Trophoblast cell (in vitro differentiated cells and primary cell): ENCODE results near the gene SDE2.
"Not testable (repeated sequence)": the region's sequence is repeated elsewhere in the genome, so short reads cannot be mapped to it uniquely, and the experiment has no call there.

ENCODE experiments used
- DNase-seq, 2 donors: peaks; one replicate each; pipeline ENCODE4 v3.0.0-alpha.2; 2016
- H2AFZ ChIP-seq: 2 replicates; pipeline ENCODE4 v1.6.1; 2013; ENCODE audit warnings: low read length, moderate library complexity, mild to moderate bottlenecking; ENCODE audit not compliant: insufficient read depth, poor library complexity
- H2AK5ac ChIP-seq: 2 replicates; pipeline ENCODE4 v1.6.1; 2013; ENCODE audit warnings: mild to moderate bottlenecking, low read length
- H2BK120ac ChIP-seq: 2 replicates; pipeline ENCODE4 v1.6.1; 2013; ENCODE audit warnings: low read length, mild to moderate bottlenecking, moderate library complexity; ENCODE audit not compliant: insufficient read depth, poor library complexity
- H2BK12ac ChIP-seq: 2 replicates; pipeline ENCODE4 v1.6.1; 2013; ENCODE audit warnings: mild to moderate bottlenecking, low read length, moderate library complexity
- H2BK5ac ChIP-seq: 2 replicates; pipeline ENCODE4 v1.6.1; 2013; ENCODE audit warnings: low read length, low read depth, moderate library complexity, mild to moderate bottlenecking; ENCODE audit not compliant: poor library complexity
- H3K14ac ChIP-seq: 2 replicates; pipeline ENCODE4 v1.6.1; 2013; ENCODE audit warnings: mild to moderate bottlenecking, low read length
- H3K18ac ChIP-seq: 2 replicates; pipeline ENCODE4 v1.6.1; 2013; ENCODE audit warnings: mild to moderate bottlenecking, low read length
- H3K23ac ChIP-seq: 2 replicates; pipeline ENCODE4 v1.6.1; 2013; ENCODE audit warnings: low read length
- H3K27ac ChIP-seq: 2 replicates; pipeline ENCODE4 v1.5.1; 2013; ENCODE audit warnings: low read depth, mild to moderate bottlenecking, inconsistent platforms, low read length, moderate library complexity
- H3K27me3 ChIP-seq: 2 replicates; pipeline ENCODE4 v1.6.1; 2013; ENCODE audit warnings: inconsistent platforms, mild to moderate bottlenecking, low read length, moderate library complexity; ENCODE audit not compliant: insufficient read depth
- H3K36me3 ChIP-seq, 2 experiments: 1 replicate in 1 of 2; 2 replicates in 1 of 2; pipeline ENCODE4 v1.6.1; 2013; ENCODE audit warnings: low read length in 2 of 2, mild to moderate bottlenecking in 2 of 2, moderate library complexity in 1 of 2; ENCODE audit not compliant: insufficient read depth in 2 of 2, control insufficient read depth in 1 of 2
- H3K4ac ChIP-seq: 2 replicates; pipeline ENCODE4 v1.6.1; 2013; ENCODE audit warnings: low read depth, mild to moderate bottlenecking, low read length, moderate library complexity
- H3K4me1 ChIP-seq, 2 experiments: 1 replicate in 1 of 2; 2 replicates in 1 of 2; pipeline ENCODE4 v1.6.1; 2013; ENCODE audit warnings: low read length in 2 of 2, mild to moderate bottlenecking in 2 of 2, moderate library complexity in 1 of 2; ENCODE audit not compliant: insufficient read depth in 2 of 2, control insufficient read depth in 1 of 2
- H3K4me2 ChIP-seq: 2 replicates; pipeline ENCODE4 v1.6.1; 2013; ENCODE audit warnings: inconsistent platforms, mild to moderate bottlenecking, low read length, moderate library complexity
- H3K4me3 ChIP-seq: 2 replicates; pipeline ENCODE4 v1.5.1; 2013; ENCODE audit warnings: mild to moderate bottlenecking, low read depth, low read length, inconsistent platforms
- H3K79me1 ChIP-seq: one replicate; pipeline ENCODE4 v1.6.1; 2013; ENCODE audit warnings: low read length
- H3K79me2 ChIP-seq: 2 replicates; pipeline ENCODE4 v1.6.1; 2013; ENCODE audit warnings: low read length, mild to moderate bottlenecking; ENCODE audit not compliant: control insufficient read depth, insufficient read depth, poor library complexity
- H3K9ac ChIP-seq: 2 replicates; pipeline ENCODE4 v1.6.1; 2013; ENCODE audit warnings: mild to moderate bottlenecking, low read length
- H3K9me3 ChIP-seq: 2 replicates; pipeline ENCODE4 v1.6.1; 2013; ENCODE audit warnings: low read depth, mild to moderate bottlenecking, control low read depth, inconsistent platforms, low read length; ENCODE audit not compliant: insufficient read depth
- H4K12ac ChIP-seq: 2 replicates; pipeline ENCODE4 v1.6.1; 2013; ENCODE audit warnings: low read depth, mild to moderate bottlenecking, low read length, moderate library complexity
- H4K8ac ChIP-seq: 2 replicates; pipeline ENCODE4 v1.6.1; 2013; ENCODE audit warnings: low read depth, mild to moderate bottlenecking, low read length, moderate library complexity
- H4K91ac ChIP-seq: one replicate; pipeline ENCODE4 v1.6.1; 2013; ENCODE audit warnings: low read depth, mild to moderate bottlenecking, low read length, moderate library complexity
- WGBS: extraction: QIAGEN DNeasy Blood & Tissue Kit; methylation state at CpG from one replicate; pipeline ENCODE4 v1.1.7; 2013; ENCODE audit warnings: missing lambda C conversion rate; ENCODE audit not compliant: insufficient read length, insufficient coverage; ENCODE audit errors: extremely low coverage; 5-methylcytosine and 5-hydroxymethylcytosine counted together

Gene SDE2

GRCh38 chr1:226000493-226001081, 1.4 kb upstream of the SDE2 start:
- H2BK12ac ChIP-seq, H4K8ac ChIP-seq, H3K36me3 ChIP-seq, H3K23ac ChIP-seq, DNase-seq, H3K4me3 ChIP-seq, H4K91ac ChIP-seq, H3K27ac ChIP-seq, H2AFZ ChIP-seq, H3K9me3 ChIP-seq, H2BK5ac ChIP-seq, H2BK120ac ChIP-seq, H3K18ac ChIP-seq, H3K14ac ChIP-seq, H3K4me2 ChIP-seq, H3K9ac ChIP-seq, H2AK5ac ChIP-seq, H3K79me1 ChIP-seq, H4K12ac ChIP-seq, H3K27me3 ChIP-seq, H3K4ac ChIP-seq: not testable (repeated sequence)
- Histone ChIP-seq H3K79me2 (peaks cover 11% of the 10 kb centered on the region), H3K4me1 (peaks cover 4 to 13% of the 10 kb centered on the region in 2 experiments)
- WGBS: no CpG with 5 or more reads among the region's 21 CpGs

- H3K4me1 ChIP-seq: peaks cover 4 to 13% of the 10 kb centered on the region in 2 experiments
- H3K4ac ChIP-seq: peak overlapping the region; percentile 84
- peak overlapping the region; percentile 61 for H3K27ac ChIP-seq
- no peaks in the 10 kb centered on the region for H3K36me3 ChIP-seq
- peak overlapping the region; percentile 92 for H3K14ac ChIP-seq
- peak overlapping the region; percentile 86 for H2BK5ac ChIP-seq
- no CpG with 5 or more reads among the region's 10 CpGs for WGBS
- H4K91ac ChIP-seq: peak overlapping the region; percentile 82
- H2BK12ac ChIP-seq: peak overlapping the region; percentile 70
- DNase-seq: peak in 1 of 2 donors; percentile 45
- peak overlapping the region; percentile 60 for H3K4me2 ChIP-seq
- peaks cover 8% of the 10 kb centered on the region for H3K79me1 ChIP-seq
- peak overlapping the region; percentile 96 for H2BK120ac ChIP-seq
- H3K9ac ChIP-seq: no peak overlapping the region
- peak overlapping the region; percentile 94 for H4K12ac ChIP-seq
- H3K27me3 ChIP-seq: no peaks in the 10 kb centered on the region
- peak overlapping the region; percentile 37 for H2AK5ac ChIP-seq
- H3K79me2 ChIP-seq: peaks cover 11% of the 10 kb centered on the region
- peak overlapping the region; percentile 96 for H2AFZ ChIP-seq
- no peak overlapping the region for H3K23ac ChIP-seq
- peak overlapping the region; percentile 18 for H3K4me3 ChIP-seq
- no peaks in the 10 kb centered on the region for H3K9me3 ChIP-seq
- H3K18ac ChIP-seq: peak overlapping the region; percentile 75
- peak overlapping the region; percentile 96 for H4K8ac ChIP-seq
Observed at GRCh38 chr1:225999912-226000337, 782 bp upstream of the SDE2 start.

DNA sequence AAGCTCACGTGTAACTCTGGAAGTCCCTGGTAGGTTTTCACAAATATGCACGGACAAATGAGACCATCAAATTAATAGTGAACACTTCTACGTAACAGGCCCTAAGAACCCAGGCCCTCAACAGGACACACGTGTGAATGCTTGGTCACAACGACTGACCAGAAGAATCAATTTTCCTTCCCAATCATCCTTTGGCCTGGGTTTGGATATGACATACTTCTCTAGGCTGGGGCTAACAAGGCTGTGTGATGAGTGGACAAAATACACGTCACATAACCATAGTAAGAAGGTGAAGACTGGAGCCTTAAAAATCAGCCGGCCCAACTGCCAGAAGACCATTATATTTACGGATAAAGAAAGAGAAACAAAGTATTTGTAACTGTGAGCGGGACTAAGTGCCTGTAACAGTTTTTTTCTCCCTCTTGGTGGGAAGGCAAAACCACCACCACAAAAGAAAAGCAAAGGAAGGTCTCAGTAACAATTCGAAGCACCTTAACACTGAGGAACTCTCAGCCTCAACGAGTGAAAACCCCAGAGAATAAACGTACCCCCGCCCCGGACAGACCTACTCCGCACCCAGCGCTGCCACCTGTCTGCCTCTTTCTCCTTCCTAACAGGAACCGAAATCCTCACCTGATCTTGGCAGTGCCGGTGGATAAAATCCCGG, 450 bp downstream of the SDE2 start:
- Histone ChIP-seq H3K79me2 (peaks cover 11% of the 10 kb centered on the region), H3K27me3 (no peaks in the 10 kb centered on the region), H3K4ac (peak overlapping the region; percentile 97), H3K23ac (no peak overlapping the region), H2AFZ (peak overlapping the region; percentile 96), H3K4me1 (peaks cover 4 to 13% of the 10 kb centered on the region in 2 experiments), H3K27ac (peak overlapping the region; percentile 50), H4K12ac (peak overlapping the region; percentile 71), H3K79me1 (peaks cover 8% of the 10 kb centered on the region), H2BK5ac (peak overlapping the region; percentile 71), H3K9me3 (no peaks in the 10 kb centered on the region), H3K9ac (peak overlapping the region; percentile 99), H3K18ac (peak overlapping the region; percentile 93), H4K91ac (peak overlapping the region; percentile 82), H2BK120ac (peak overlapping the region; percentile 55), H4K8ac (peak overlapping the region; percentile 99), H3K14ac (peak overlapping the region; percentile 95), H3K36me3 (peaks cover 7 to 8% of the 10 kb centered on the region in 2 experiments), H2BK12ac (peak overlapping the region; percentile 18), H3K4me3 (peak overlapping the region; percentile 98), H2AK5ac (peak overlapping the region; percentile 64), H3K4me2 (peak overlapping the region; percentile 98)
- peak in 1 of 2 donors; percentile 30 for DNase-seq
- no CpG with 5 or more reads among the region's 19 CpGs for WGBS

DNA sequence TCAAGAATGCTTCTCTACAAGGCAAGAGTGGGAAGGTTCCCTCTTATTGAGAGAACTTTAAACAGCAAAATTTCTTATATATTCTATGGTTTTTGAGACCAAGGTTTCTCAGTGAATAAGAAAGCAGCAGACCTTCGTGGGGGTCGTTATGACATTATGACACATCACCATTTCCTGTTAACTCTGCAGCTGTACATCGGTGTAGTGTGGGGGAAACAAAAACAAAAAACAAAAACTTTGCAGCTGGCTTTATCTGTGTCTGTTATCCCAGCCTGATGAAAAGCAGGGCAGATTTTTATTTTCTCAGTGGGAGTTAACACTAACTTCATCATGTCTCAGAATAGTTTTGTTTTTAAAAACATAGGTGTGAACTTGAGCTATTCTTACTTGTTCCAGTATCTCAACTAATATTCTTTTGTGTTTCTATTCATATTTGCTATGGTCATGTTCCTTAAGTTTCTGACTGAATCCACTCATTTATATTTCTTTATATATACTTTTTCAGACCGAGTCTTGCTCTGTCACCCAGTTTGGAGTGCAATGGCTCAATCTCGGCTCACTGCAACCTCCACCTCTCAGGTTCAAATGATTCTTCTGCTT, 2.1 kb downstream of the SDE2 start:
- WGBS: no CpG with 5 or more reads among the region's 5 CpGs

More for the DNA sequence above, 2.1 kb downstream of the SDE2 start:
- Histone ChIP-seq H3K9ac (no peak overlapping the region), H4K8ac (no peak overlapping the region), H3K36me3 (peaks cover 13 to 15% of the 10 kb centered on the region in 2 experiments), H3K9me3 (no peaks in the 10 kb centered on the region), H3K4me2 (no peak overlapping the region), H3K79me2 (peaks cover 11% of the 10 kb centered on the region), H2BK120ac (no peak overlapping the region), H3K27me3 (no peaks in the 10 kb centered on the region), H3K79me1 (peaks cover 8% of the 10 kb centered on the region), H4K91ac (no peak overlapping the region), H2AK5ac (no peak overlapping the region), H3K27ac (no peak overlapping the region), H2BK5ac (no peak overlapping the region), H3K4ac (peak overlapping the region; percentile 61), H3K18ac (no peak overlapping the region), H2BK12ac (no peak overlapping the region), H3K4me3 (no peak overlapping the region), H3K14ac (no peak overlapping the region), H3K4me1 (peaks cover 4 to 8% of the 10 kb centered on the region in 2 experiments), H3K23ac (no peak overlapping the region), H4K12ac (no peak overlapping the region), H2AFZ (no peak overlapping the region)
- DNase-seq: no peak
